Activated naive CD4-positive, alpha-beta T cell treated with Interleukin-2 at 50 U/mL for 16 hours (primary cell): ENCODE results near the gene AKNA.
A peak's percentile ranks its signal among the peaks of the same experiment; 100 is the strongest.

Source experiments
- DNase-seq: peaks from one replicate; pipeline ENCODE4 v3.0.0-alpha.2; 2020

The AKNA gene

DNA sequence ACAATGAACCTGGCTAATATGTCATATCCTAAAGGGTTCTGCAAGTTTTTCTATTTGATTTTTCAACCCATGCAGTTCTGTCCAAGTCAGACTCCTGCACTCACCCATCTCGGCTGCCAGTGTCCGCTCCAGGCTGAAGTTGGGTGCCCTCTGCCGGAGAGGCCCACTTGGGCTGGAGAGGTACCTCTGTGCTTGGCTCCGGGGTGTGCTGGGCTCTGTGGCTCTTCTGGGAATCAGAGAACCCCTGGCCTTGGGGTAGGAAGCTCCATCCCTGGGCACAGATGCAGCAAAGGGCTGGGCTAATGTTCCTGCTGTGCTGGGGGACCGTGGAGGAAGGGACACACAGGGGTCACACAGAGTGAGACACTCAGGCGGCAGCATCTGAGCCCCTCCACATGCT is 32.0 kb downstream of the AKNA start:
- no peak for DNase-seq

GRCh38 chr9:114351932-114352331 is 35.9 kb downstream of the AKNA start:
- DNase-seq = no peak

- no peak for DNase-seq
Measured at GRCh38 chr9:114350636-114351401, 37.0 kb downstream of the AKNA start.

DNA sequence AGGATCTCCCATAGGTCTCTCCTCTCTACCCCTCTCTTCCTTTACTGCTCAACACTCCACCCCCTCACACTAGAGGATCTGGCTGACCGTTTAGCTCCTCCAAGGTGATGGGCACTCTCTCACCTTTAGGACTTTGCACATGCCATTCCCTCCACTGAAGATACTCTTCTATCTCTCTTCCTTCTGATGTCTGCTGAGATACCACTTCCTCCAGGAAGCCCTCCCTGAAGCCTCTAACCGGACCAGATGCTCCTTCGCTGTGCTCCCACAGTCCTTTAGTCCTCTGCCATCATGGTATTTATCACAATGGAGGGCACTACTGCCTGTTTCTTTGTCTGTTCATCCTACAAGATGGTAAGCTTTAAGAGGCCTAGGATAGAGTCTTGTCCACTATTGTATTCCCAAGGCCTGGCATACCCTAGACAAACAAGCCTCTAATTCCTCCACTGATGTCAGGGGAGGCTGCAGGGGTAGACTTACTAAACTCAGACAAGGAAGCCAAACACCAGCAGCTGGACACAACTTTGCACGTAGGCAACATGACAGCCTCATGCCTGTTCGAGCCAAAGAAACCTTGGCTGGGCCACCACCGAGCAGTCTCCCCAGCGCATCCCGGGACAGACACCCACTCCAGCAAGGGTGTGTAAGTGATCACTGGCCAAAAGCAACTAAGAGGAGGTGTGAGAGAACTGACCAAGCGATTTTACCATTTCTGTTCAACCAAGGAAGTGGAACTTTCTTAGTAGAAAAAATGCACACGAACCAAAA is 37.9 kb downstream of the AKNA start:
- no peak for DNase-seq

- DNase-seq = peak; percentile 88
Measured at GRCh38 chr9:114348906-114349482, 38.8 kb downstream of the AKNA start.

GRCh38 chr9:114348261-114348905 is 39.4 kb downstream of the AKNA start:
- DNase-seq = no peak

DNA sequence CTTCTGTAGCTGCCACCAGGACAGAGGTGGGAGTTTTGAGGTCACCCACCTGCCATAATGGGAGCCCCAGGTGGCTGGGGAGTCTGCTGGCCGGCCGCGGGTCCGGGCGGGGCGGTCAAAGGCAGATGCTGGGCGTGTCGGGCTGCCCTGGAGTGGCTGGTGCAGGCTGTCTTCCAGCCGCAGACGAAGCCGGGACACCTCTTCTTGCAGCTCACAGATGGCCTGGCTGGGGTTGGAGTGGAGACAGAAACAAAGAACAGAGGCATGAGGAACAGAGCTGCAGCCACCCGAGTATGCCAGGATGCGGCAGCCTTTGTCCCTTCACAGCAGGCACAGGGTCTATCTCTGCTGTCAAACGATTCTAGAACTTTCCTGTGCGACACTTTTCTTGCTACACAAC is 40.1 kb downstream of the AKNA start:
- no peak for DNase-seq

GRCh38 chr9:114346146-114346545 is 41.6 kb downstream of the AKNA start:
- no peak for DNase-seq

GRCh38 chr9:114345493-114346065 is 42.2 kb downstream of the AKNA start:
- DNase-seq = no peak

DNA sequence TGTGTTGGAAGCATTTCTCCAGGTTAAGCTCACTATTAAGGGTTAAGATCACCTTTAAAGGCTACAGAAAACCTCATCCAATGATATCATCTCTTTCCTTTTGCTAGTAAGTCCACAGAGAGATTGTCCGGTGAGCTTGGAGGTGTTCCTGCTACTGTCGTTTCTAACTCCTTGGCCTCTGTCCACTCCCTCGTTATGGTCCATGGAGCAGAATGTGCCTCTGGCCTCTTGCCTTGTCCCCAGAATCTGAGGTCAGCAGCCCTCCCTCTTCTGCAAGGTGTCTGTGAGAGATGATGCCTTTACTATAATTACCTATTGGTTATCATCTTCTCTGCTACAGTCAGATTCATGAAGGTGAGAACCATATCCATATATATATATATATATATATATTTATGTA is 43.1 kb downstream of the AKNA start:
- no peak for DNase-seq

GRCh38 chr9:114344188-114344566 is 43.6 kb downstream of the AKNA start:
- DNase-seq = no peak

- no peak for DNase-seq
Measured at GRCh38 chr9:114343471-114344187, 44.2 kb downstream of the AKNA start.

- no peak for DNase-seq
Measured at GRCh38 chr9:114342755-114343440, 44.9 kb downstream of the AKNA start.

GRCh38 chr9:114341991-114342390 is 45.8 kb downstream of the AKNA start:
- no peak for DNase-seq

- no peak for DNase-seq
Measured at GRCh38 chr9:114341152-114341830, 46.5 kb downstream of the AKNA start.

- DNase-seq = peak; percentile 62
Measured at GRCh38 chr9:114339130-114339908, 48.5 kb downstream of the AKNA start.

DNA sequence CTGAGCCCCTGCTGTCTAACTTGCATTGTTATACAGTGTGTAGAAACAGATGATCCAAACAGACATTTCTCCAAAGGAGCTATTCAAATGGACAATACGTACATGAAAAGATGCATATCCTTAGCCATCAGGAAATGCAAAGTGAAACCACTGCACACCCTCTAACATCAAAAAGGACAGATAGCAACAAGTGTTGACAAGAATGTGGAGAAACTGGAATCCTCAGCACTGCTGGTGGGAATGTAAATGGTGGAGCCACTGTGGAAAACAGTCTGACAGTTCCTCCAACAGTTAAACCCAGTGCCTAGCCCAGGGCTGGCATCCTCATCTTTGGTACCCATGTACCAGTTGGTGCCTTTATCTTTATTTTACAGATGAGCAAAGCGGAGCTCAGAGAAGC is 49.6 kb downstream of the AKNA start:
- no peak for DNase-seq

DNA sequence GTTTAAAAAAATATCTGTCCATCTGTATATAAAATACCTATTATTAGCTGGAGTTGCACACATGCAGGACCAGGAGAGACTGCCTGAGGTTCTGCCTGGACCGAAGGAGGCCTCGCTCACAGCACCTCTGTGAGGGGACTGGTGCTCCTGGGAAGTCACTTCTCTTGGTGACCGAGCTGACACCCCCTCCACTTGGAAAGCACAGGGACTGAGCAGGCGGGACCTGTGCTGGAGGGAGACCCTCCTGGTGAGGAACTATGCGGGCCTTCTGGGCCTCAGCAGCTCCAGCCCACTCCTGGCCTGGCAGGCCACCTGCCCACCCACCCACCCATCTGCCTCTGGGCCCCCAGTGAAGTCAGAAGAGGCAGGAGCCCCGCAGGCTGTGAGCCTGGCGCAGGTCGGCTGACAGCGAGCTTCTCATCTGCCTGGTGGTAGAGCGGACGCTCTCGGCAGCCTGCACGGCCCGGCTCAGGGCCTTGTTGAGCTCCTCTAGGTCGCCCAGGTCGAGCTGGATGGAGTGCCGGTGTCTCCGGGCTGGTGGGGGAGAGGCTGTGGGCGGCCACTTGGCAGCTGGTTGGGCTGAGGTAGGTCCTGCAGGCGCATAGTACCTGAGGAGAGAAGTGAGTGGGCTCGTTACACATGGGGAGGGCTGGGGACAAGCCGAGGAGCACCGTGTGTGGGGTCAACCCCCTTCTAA is 50.9 kb downstream of the AKNA start:
- DNase-seq = no peak

- no peak for DNase-seq
Measured at GRCh38 chr9:114336157-114336556, 51.6 kb downstream of the AKNA start.

DNA sequence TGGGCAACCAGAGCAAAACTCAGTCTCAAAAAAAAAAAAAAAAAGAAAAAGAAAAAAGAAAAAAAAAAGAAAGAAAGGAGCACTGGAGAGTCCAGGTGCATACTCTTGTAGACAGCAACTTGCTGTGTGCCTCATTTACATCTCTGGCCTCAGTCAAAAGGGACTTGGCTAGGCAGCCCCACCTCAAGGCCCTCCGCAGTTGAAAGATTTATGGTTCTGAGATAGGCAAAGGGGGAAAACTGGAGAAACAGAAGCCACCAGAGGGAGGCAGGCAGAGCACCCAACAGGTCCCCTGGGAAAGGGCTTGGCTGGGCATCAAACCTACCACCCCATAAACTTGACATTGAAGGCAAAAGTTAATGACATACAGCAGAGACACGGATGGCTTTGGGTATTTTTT is 52.0 kb downstream of the AKNA start:
- DNase-seq = no peak
